ENCODE data around the gene RSPH6A. TPM values are rescaled to one million over a fixed set of nuclear protein-coding genes. Genes with fewer than 3 reads are reported as not detected.
A peak's percentile ranks its signal among the peaks of the same experiment; 100 is the strongest.

Gene RSPH6A
- total RNA-seq, 1 experiment from 2014 or later = 0.39 TPM

- H3K27me3 Mint-ChIP-seq (ENCODE audit: low read depth) = peaks cover 27% of the 10 kb centered on the region
- TF ChIP-seq, protein P1, sequence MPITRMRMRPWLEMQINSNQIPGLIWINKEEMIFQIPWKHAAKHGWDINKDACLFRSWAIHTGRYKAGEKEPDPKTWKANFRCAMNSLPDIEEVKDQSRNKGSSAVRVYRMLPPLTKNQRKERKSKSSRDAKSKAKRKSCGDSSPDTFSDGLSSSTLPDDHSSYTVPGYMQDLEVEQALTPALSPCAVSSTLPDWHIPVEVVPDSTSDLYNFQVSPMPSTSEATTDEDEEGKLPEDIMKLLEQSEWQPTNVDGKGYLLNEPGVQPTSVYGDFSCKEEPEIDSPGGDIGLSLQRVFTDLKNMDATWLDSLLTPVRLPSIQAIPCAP (CRISPR knock-in tag; IDR thresholded peaks at IDR 0.05) = no peak
- TF ChIP-seq, protein P2, sequence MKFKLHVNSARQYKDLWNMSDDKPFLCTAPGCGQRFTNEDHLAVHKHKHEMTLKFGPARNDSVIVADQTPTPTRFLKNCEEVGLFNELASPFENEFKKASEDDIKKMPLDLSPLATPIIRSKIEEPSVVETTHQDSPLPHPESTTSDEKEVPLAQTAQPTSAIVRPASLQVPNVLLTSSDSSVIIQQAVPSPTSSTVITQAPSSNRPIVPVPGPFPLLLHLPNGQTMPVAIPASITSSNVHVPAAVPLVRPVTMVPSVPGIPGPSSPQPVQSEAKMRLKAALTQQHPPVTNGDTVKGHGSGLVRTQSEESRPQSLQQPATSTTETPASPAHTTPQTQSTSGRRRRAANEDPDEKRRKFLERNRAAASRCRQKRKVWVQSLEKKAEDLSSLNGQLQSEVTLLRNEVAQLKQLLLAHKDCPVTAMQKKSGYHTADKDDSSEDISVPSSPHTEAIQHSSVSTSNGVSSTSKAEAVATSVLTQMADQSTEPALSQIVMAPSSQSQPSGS (CRISPR knock-in tag; IDR thresholded peaks at IDR 0.05; ENCODE audit: borderline replicate concordance, low read depth) = no peak
- TF ChIP-seq ZNF219 (CRISPR knock-in tag; IDR thresholded peaks at IDR 0.05; ENCODE audit: borderline replicate concordance) = no peak
- POLR2A ChIA-PET = interaction anchor here (0.9 kb wide), 1 partner anchor 8 kb away, joined by 4 read pairs; the partner anchor contains the start of gene SIX5
- no peaks in the 10 kb centered on the region for H3K9me3 Mint-ChIP-seq
- CTCF ChIA-PET = interaction anchor here (0.6 kb wide), 1 partner anchor 8 kb away, joined by 3 read pairs; the partner anchor contains the start of gene SIX5
- no peak overlapping the region for H3K27ac Mint-ChIP-seq
- H3K4me3 Mint-ChIP-seq = no peak overlapping the region
- H3K36me3 Mint-ChIP-seq = peaks cover 18% of the 10 kb centered on the region
- peaks cover 22% of the 10 kb centered on the region for H3K4me1 Mint-ChIP-seq
- DNase-seq (ENCODE audit: low spot score) (no peak), ATAC-seq (no peak)
These were observed 37.6 kb downstream of the RSPH6A start for GRCh38 chr19:45777395-45777961.

- peaks cover 13% of the 10 kb centered on the region for H3K27me3 Mint-ChIP-seq (ENCODE audit: low read depth)
- ATAC-seq (peak; percentile 15), DNase-seq (ENCODE audit: low spot score) (peak; percentile 84)
- peaks cover 18% of the 10 kb centered on the region for H3K4me1 Mint-ChIP-seq
- peaks cover 18% of the 10 kb centered on the region for H3K36me3 Mint-ChIP-seq
- ChIA-PET CTCF (interaction anchor here (0.5 to 2.1 kb wide), 23 partner anchors 8 to 222 kb away, joined by 3 to 11 read pairs (median 5); partner anchors contain the start of genes DMPK, DMWD, FBXO46 and QPCTL), POLR2A (interaction anchor here (1.0 kb wide), 1 partner anchor 18 kb away, joined by 3 read pairs; the partner anchor contains the start of gene DMWD)
- no peak overlapping the region for H3K4me3 Mint-ChIP-seq
- H3K27ac Mint-ChIP-seq = no peak overlapping the region
- TF ChIP-seq, protein P3, sequence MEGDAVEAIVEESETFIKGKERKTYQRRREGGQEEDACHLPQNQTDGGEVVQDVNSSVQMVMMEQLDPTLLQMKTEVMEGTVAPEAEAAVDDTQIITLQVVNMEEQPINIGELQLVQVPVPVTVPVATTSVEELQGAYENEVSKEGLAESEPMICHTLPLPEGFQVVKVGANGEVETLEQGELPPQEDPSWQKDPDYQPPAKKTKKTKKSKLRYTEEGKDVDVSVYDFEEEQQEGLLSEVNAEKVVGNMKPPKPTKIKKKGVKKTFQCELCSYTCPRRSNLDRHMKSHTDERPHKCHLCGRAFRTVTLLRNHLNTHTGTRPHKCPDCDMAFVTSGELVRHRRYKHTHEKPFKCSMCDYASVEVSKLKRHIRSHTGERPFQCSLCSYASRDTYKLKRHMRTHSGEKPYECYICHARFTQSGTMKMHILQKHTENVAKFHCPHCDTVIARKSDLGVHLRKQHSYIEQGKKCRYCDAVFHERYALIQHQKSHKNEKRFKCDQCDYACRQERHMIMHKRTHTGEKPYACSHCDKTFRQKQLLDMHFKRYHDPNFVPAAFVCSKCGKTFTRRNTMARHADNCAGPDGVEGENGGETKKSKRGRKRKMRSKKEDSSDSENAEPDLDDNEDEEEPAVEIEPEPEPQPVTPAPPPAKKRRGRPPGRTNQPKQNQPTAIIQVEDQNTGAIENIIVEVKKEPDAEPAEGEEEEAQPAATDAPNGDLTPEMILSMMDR (IDR thresholded peaks at IDR 0.05) = peak; percentile 24; the same call in 1 of the 2 replicates
- TF ChIP-seq JAZF1 (CRISPR knock-in tag; IDR thresholded peaks at IDR 0.05) = no peak
- H3K9me3 Mint-ChIP-seq = no peaks in the 10 kb centered on the region
These were observed 40.3 kb downstream of the RSPH6A start for GRCh38 chr19:45774765-45775164.

DNA sequence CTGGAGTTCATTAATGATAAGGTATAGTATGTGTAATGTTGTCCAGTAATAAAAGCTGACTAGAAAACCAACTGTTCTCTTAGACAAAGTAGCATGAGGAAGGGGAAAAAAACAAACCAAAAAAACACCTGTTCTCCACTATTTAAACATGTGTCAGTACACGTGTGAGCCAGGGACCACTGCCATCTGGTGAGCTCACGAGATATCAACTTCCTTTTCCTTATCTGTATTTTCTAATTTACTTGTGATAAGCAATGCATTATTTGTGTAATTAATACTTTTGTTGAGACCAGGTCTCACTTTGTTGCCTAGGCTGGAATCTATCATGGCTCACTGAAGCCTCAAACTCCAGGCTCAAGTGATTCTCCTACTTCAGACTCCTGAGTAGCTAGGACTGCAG, 41.7 kb downstream of the RSPH6A start:
- no peak for TF ChIP-seq TP53 (CRISPR knock-in tag; IDR thresholded peaks at IDR 0.05)
- TF ChIP-seq, protein P1 (CRISPR knock-in tag; IDR thresholded peaks at IDR 0.05) = no peak
- no peak for TF ChIP-seq TEAD4 (CRISPR knock-in tag; IDR thresholded peaks at IDR 0.05)
- TF ChIP-seq, protein P4, sequence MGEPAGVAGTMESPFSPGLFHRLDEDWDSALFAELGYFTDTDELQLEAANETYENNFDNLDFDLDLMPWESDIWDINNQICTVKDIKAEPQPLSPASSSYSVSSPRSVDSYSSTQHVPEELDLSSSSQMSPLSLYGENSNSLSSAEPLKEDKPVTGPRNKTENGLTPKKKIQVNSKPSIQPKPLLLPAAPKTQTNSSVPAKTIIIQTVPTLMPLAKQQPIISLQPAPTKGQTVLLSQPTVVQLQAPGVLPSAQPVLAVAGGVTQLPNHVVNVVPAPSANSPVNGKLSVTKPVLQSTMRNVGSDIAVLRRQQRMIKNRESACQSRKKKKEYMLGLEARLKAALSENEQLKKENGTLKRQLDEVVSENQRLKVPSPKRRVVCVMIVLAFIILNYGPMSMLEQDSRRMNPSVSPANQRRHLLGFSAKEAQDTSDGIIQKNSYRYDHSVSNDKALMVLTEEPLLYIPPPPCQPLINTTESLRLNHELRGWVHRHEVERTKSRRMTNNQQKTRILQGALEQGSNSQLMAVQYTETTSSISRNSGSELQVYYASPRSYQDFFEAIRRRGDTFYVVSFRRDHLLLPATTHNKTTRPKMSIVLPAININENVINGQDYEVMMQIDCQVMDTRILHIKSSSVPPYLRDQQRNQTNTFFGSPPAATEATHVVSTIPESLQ (CRISPR knock-in tag; IDR thresholded peaks at IDR 0.05) = no peak
- TF ChIP-seq ZNF416 (CRISPR knock-in tag; IDR thresholded peaks at IDR 0.05) = no peak
- TF ChIP-seq FOXP1 (CRISPR knock-in tag; IDR thresholded peaks at IDR 0.05; ENCODE audit: borderline replicate concordance) = no peak
- TF ChIP-seq SMAD4 (CRISPR knock-in tag; IDR thresholded peaks at IDR 0.05) = no peak
- peaks cover 9% of the 10 kb centered on the region for H3K4me1 Mint-ChIP-seq
- no peaks in the 10 kb centered on the region for H3K9me3 Mint-ChIP-seq
- ATAC-seq (no peak), DNase-seq (ENCODE audit: low spot score) (no peak)
- peaks cover 6% of the 10 kb centered on the region; the same call in 1 of the 2 replicates for H3K27me3 Mint-ChIP-seq (ENCODE audit: low read depth)
- ChIA-PET POLR2A (no interaction called here), CTCF (interaction anchor here (1.4 to 5.1 kb wide), 3 partner anchors 37 to 81 kb away, joined by 3 to 135 read pairs (median 6); partner anchors contain the start of genes QPCTL, RSPH6A and SNRPD2)
- no peak overlapping the region for H3K27ac Mint-ChIP-seq
- H3K36me3 Mint-ChIP-seq = peaks cover 16% of the 10 kb centered on the region
- H3K4me3 Mint-ChIP-seq = no peak overlapping the region

All from WTC11 (cell line).